GM21381 (cell line): ENCODE data around the gene LRCH4.
A peak's percentile ranks its signal among the peaks of the same experiment; 100 is the strongest.
"Not testable (repeated sequence)": the region's sequence is repeated elsewhere in the genome, so short reads cannot be mapped to it uniquely, and the experiment has no call there.

Experiments used
- ATAC-seq: cut with Tn5 transposase; IDR thresholded peaks from one replicate; pipeline ENCODE4 v1.9.1; 2021; ENCODE audit warnings: mild to moderate bottlenecking, moderate library complexity; ENCODE audit not compliant: unreplicated experiment

Gene LRCH4

DNA sequence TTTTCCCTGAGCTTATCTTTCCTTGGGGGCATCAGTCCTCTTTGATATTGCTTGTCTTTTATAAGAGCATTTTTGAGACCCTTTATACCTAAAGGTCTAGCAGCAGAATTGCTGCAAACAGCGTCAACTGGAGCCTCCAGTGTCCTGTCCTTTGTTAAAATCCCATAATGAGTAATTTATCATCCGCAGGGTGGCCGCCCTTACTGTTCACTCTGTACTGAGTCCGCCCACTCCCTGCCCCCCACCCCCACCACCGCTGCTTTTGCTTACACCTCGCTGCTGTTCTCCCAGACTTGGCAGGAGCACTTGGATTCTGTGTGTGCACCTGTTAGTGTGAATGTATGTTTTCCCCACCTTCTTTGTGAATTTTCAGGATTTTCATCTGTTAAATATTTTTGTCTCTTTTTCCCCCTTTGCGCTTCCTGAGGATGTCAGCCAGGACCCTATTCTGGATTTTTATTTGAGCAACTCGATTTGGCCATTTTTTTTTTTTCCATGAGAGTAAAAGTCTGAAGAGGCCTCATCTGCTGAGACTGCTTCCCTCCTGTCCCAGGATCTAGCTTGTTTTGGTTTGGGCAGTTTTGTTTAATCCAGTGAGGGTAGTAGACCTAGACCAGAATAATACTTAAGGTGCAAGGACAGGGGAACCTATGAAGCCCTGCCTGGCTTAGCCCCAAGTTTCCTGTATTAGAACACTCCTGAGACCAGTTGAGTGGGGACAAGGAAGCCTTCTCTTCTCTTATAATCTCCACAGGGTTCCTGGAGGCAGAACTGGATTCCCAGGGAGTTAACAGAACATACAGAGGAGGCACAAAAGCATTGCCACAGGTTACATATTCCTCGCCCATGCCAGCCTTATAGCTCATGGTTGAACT is 38.8 kb downstream of the LRCH4 start:
- no peak for ATAC-seq

GRCh38 chr7:100546129-100546925 is 39.6 kb downstream of the LRCH4 start:
- no peak for ATAC-seq

- ATAC-seq = peak; percentile 50
Measured at GRCh38 chr7:100545360-100546128, 40.4 kb downstream of the LRCH4 start.

DNA sequence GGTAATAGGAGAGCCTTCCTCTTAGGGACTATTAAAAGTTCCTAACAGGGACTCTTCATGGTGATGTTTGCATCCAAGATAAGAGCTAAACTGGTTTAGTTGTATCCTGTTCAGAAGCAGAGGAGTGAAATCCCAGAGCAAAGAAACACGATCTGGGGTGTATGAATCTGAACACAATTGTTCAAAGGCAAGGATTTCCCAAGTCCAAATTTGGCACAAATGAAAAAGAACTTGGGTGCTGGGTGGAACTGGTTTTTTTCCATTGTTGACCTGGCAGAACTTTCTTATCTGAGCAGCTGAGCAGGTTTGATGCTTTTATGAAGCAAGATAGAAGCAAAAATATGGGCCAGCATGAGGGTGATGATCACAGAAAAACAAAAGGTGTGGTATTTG is 41.0 kb downstream of the LRCH4 start:
- no peak for ATAC-seq

DNA sequence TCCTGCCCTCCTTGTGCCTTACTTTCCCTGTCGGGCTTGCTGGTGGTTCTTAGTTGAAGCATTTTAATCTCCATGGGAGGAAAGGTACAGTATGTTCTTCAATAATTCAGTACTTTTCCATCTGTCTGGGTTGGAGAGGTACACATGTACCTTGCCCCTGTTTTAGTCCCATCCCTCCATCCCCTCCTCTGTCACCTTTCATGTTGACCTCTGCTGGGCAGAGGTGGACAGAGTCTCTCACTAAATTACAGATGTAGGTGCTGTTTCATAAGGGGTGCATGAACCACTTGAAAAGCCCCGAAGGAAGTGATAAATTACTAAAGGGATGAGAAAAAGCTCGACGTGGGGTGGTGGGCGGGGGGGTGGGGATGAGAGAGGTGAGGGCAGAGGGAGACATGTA is 41.5 kb downstream of the LRCH4 start:
- ATAC-seq = no peak

- no peak for ATAC-seq
Measured at GRCh38 chr7:100543586-100543985, 42.3 kb downstream of the LRCH4 start.

- not testable (repeated sequence) for ATAC-seq
Measured at GRCh38 chr7:100541309-100541708, 44.6 kb downstream of the LRCH4 start.

GRCh38 chr7:100540073-100540723 is 45.7 kb downstream of the LRCH4 start:
- no peak for ATAC-seq

DNA sequence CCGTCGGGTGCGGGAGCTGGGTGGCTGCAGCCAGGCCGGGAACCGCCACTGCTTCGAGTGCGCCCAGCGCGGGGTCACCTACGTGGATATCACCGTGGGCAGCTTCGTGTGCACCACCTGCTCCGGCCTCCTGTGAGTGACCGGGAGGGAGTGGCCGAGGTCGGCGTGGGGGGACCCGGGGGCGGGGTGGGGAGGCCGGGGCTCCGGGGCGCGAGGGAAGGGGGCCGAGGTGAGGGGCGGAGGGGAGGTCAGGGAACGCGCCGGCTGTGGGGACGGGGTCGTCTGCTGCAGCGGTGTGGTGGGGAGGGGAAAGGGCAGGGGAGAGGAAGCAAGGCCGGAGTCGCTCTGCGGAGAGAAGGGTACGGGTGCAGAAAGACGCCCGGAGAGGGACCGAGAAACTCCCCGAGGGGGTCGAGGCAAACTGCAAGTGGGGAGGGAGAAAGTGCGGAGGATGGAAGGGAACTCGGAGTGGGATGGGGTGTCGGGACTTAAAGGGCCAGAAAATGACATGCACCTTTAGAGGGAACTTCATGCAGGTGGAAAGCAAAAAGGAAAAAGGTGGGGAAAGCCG is 46.4 kb downstream of the LRCH4 start:
- ATAC-seq = no peak

DNA sequence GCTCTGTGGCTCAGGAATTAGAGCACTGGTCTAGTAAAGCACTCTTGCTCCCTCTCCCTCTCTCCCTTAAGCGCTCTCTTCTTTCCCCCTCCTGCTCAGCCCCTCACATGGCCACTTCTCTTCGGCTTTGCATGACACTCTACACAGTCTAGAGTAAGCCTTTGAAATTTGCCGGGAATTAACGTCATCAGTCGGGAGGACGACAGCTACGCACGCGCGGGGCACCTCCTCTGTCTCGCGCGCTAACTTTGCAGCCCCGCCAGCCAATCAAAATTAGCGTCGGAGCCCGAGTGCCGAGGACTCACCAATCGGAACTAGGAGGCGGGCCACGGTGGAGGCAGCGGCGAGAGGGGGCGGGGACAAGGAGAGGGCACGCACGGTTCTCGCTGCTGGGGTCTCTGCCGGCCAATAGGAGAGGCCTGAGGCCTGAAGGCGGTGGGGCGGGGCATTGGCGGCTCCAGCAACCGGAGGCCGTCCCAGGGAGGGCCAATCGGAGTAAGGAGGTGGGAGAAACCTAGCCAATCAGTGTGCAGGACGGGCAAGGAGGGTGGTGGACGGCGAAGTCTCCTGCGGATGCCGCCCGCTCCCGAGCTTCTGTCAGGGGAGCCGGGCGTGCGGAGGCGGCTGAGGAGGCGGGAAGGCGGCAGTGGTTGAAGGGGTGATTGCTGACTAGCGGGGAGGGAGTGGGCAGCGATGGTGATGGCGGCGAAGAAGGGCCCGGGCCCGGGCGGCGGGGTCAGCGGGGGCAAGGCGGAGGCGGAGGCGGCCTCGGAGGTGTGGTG is 47.1 kb downstream of the LRCH4 start, which contains the start of gene AGFG2:
Gene AGFG2, plus strand, starts transcription at position 550 of the 782 bp plus-strand sequence. Its CDS starts 144 bp downstream, at position 694.
- ATAC-seq = peak; percentile 90

DNA sequence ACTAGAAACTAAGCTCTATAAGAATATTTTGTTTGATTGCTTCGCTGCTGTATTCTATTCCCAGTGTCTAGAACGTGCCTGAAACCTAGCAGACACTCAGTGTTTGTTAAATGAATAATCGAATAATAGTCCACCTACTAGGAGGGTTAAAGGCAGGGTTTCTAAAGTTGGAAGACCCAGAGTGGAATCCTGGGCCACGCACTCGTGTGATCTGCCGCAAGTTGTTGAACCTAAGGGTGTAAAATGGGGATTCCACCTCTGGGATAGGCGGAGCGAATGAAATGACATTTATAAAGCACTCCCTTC is 47.6 kb downstream of the LRCH4 start:
- ATAC-seq = no peak

DNA sequence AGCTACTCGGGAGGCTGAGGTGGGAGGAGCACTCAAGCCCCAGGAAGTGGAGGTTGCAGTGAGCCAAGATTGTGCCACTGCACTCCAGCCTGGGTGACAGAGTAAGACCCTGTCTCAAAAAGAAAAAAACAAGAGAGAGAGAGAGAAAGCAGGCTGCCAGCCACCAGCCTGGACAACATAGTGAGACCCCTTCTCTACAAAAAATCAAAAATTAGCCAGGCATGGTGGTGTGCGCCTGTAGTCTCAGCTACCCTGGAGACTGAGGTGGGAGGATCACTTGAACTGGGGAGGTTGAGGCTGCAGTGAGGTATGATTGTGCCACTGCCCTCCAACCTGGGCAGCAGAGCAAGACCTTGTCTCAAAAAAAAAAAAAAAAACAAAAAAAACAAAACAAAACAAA is 49.2 kb downstream of the LRCH4 start:
- ATAC-seq = not testable (repeated sequence)

- not testable (repeated sequence) for ATAC-seq
Measured at GRCh38 chr7:100535982-100536381, 49.9 kb downstream of the LRCH4 start.

DNA sequence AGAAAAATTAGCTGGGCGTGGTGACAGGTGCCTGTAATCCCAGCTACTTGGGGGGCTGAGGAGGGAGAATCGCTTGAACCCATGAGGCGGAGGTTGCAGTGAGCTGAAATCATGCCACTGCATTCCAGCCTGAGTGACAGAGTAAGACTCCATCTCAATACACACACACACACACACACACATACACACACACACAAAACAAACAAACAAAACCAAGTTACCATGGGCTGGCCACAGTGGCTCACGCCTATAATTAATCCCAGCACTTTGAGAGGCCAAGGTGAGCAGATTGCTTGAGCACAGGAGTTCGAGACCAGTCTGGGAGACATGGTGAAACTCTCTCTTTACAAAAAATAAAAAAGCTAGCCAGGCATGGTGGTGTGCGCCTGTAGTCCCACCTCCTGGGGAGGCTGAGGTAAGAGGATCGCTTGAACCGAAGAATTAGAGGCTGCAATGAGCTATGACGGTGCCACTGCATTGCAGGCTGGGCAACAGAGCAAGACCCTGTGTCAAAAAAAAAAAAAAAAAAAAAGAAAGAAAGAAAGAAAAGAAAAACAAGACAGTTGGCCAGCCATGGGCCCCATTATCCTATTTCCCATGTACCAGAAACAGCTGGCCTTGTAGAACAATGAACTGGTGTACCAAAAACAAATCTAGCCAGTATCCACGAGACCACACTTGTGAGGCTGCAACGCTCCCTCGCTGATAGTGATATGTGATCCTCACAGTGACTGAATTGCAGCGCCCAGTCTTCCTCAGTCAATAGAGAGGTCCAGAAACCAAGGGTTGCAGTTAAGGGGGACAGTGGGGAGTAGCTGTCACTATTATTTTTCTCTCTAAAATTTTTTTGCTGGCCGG is 53.5 kb downstream of the LRCH4 start:
- ATAC-seq = no peak

- not testable (repeated sequence) for ATAC-seq
Measured at GRCh38 chr7:100528108-100528866, 57.6 kb downstream of the LRCH4 start.
